Hippocampal formation (tissue), 2 donors: ENCODE measurements around the gene HIF1A.
"Not testable (repeated sequence)": the region's sequence is repeated elsewhere in the genome, so short reads cannot be mapped to it uniquely, and the experiment has no call there.

ENCODE experiments used
- DNase-seq, 2 donors: peaks; one replicate each; lab custom pipeline; 2025; lab: John Stamatoyannopoulos, UW

HIF1A gene

DNA sequence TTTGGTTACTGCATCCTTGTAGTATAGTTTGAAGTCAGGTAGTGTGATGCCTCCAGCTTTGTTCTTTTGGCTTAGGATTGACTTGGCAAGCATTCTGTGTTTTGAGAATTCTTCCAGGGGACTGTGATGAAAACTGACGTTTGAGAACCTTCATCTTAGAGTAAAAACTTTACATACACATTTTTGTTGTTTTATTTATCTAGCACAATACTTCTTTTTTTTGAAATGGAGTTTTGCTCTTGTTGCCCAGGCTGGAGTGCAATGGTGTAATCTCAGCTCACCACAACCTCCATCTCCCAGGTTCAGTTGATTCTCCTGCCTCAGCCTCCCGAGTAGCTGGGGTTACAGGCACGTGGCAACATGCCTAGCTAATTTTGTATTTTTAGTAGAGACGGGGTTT lies 13.4 kb downstream of the HIF1A start:
- not testable (repeated sequence) for DNase-seq

DNA sequence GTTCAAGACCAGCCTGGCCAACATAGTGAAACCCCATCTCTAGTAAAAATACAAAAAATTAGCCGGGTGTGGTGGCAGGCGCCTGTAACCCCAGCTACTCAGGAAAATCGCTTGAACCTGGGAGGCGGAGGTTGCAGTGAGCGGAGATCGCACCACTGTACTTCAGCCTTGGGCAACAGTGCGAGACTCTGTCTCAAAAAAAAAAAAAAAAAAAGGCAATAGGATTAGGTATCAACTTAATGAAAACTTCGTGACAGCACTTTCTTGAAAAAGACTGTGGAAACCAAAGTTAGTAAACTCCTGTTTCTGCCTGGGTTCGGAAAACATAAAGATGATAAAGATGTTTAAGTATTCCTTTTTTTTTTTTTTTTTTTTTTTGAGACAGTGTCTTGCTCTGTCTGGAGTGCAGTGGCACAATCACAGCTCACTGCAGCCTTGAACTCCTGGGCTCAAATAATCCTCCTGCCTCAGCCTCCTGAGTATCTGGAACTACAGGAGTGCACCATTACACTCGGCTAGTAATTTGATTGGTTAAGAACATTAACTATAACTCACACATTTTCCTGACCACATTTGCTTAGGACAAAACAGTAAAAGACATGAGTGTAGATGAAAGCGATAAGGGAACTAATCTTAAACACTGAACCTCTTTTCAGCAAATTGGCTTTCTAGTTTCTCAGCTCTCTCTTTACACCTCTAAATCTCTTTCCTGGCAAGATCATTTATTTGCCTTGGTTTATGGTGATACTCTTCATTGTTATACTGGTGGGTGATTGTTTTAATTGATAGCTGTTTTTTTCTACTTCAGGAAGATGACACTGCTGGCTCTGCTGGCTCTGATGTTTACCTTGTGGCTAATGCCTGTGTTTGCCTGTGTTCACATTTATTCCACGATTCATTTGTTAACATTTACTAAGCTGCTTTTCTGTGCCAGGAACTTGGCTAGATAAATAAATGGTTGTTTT lies 15.8 kb downstream of the HIF1A start:
- no peak for DNase-seq

DNA sequence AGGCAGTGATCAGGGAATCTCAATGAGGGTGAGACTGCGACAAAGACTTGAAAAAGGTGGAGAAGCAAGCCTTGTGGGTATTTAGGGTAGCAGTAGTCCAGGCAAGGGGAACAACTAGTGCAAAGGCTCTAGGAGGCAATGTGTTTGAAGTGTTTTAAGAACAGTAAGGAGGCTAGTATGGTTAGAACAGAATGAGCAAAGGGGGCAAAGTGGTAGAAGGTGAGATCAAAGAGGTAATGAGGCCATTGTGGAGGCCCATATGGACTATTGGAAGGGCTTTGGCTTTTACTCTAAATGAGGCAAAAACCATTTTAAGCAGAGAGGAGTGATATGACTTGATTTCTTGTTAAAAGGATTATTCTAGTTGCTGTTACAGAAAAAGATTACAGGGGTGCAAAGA lies 16.8 kb downstream of the HIF1A start:
- no peak for DNase-seq

GRCh38 chr14:61713724-61714437 lies 18.6 kb downstream of the HIF1A start:
- DNase-seq: no peak

- DNase-seq: no peak
Measured at GRCh38 chr14:61716956-61717355, 21.6 kb downstream of the HIF1A start.

- no peak for DNase-seq
Measured at GRCh38 chr14:61718039-61718438, 22.7 kb downstream of the HIF1A start.

DNA sequence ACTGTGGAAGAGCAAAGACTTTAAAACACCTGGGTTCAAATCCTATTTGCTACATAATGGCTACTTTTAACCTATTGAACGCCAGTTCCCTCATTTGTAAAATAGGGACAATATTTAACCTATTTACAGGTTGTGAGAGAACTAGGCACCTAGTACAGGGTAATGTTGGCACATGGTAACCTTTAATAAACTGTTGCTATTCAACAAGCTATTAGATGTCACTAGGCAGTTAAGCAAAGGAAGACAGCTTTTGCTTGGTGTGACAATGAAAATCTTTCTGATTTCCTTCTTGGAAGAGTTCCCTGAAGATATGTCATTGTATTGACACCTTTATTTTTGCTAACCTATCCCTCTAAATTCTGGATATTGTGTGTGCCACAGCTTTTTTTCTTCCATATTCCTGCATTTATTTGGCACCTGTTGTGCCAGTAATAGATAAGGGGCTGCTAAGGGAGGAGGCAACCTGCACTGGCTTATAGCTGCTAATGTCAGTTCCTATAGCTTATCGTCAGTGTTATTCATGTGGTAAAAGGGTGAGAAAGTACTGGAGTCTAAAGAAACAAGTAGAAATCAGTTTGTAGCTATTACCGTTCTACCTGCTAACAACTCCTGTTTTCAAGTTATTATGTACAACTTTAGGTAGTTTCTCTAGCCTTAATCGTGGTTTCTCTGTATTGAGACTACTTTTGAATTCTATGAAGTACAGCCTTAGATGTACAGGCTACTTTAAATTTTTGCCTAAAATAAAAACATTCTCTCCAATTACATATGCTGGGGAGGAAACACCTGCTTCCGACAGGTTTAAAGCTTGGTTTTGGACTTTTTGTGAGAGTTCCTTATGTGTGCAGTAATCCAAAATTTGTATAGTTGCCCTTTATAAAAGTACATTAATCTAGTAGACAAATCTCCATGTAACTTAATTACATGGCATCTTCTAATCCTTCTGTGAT lies 24.3 kb downstream of the HIF1A start:
- no peak for DNase-seq

DNA sequence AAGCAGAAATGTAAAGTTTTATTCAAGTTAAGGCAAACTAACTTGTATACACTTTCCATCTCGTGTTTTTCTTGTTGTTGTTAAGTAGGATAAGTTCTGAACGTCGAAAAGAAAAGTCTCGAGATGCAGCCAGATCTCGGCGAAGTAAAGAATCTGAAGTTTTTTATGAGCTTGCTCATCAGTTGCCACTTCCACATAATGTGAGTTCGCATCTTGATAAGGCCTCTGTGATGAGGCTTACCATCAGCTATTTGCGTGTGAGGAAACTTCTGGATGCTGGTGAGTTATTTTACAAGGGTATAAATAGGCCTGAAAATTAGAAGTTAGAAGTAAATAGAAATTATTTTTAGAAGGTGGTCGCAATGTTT lies 25.0 kb downstream of the HIF1A start:
- DNase-seq: no peak

DNA sequence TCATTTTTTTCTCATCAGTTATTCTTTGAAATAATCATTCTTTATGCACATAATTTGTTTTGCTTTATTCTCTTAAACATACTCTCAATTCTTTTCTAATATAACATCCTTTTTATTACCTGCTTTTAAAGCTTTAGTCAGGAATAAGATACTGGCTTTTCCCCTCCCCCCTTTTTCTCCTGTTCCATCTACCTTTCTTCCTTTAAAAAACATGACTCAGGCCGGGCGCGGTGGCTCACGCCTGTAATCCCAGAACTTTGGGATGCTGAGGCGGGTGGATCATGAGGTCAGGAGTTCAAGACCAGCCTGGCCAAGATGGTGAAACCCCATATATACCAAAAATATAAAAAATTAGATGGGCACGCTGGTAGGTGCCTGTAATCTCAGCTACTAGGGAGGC lies 25.4 kb downstream of the HIF1A start:
- no peak for DNase-seq

DNA sequence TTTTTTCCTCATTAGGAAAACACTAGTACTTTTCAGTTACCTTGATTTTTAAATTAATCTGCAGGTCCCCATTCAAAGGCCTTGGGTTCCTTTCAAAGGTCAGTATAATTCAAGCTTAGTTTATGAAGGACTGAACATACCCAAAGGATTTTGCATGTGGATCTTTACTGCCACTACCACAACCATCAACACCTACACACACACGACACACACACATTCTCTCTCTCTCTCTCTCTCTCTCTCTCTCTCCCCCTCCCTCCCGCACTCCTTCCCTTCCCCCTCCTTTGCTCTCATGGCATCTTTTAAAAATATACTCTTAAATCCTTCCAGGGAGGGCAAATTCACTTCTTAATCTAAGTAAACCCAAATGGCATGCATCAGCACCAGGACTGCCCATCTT lies 28.8 kb downstream of the HIF1A start:
- DNase-seq: no peak

GRCh38 chr14:61726778-61727658 lies 31.7 kb downstream of the HIF1A start:
- DNase-seq: no peak

DNA sequence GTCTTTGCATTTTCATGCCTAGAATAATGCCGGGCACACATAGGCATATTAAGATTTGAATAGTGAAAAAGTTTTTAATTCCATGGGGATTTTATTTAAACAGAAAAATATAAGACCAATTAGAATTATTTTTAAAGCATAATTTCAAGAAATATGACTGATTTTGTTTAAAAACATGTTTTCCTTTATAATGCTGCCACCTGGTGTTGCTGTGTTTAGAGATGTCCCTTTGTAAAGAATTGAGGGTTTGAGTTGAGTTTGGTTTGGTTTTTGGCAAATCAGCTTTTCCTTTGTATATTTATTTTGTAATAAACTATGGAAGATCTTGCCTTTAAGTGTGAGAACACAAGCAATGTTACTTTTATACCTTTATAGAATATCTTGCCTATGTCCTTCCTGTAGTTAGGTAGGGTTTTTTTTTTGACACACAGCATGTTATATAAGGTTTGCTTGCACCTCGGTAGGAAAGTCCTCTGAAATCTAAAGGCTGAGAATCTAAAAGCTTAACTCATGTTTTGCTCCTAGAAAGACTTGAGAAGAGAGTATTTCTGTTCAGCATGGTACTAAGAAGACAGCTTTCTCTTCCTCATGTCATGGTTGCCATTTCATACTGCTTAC lies 35.6 kb downstream of the HIF1A start:
- DNase-seq: no peak

DNA sequence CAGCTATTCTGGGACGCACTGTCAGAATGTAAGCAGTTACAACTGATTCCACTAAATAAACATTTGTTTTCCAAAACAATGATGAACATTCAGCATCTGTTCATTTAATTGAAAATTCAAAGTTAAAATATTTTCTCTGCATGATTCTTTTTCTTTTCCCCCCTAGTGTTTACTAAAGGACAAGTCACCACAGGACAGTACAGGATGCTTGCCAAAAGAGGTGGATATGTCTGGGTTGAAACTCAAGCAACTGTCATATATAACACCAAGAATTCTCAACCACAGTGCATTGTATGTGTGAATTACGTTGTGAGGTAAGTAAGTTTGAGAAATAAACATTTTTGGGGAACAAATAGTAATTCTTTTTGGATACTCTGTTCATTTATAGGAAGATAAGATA lies 38.7 kb downstream of the HIF1A start:
- DNase-seq: no peak

GRCh38 chr14:61736751-61737150 lies 41.4 kb downstream of the HIF1A start:
- no peak for DNase-seq

- DNase-seq: no peak
Measured at GRCh38 chr14:61737915-61738314, 42.6 kb downstream of the HIF1A start.

GRCh38 chr14:61739133-61739532 lies 43.8 kb downstream of the HIF1A start:
- DNase-seq: no peak

- DNase-seq: no peak
Measured at GRCh38 chr14:61742371-61742770, 47.1 kb downstream of the HIF1A start.

- no peak for DNase-seq
Measured at GRCh38 chr14:61744238-61744637, 48.9 kb downstream of the HIF1A start.

DNA sequence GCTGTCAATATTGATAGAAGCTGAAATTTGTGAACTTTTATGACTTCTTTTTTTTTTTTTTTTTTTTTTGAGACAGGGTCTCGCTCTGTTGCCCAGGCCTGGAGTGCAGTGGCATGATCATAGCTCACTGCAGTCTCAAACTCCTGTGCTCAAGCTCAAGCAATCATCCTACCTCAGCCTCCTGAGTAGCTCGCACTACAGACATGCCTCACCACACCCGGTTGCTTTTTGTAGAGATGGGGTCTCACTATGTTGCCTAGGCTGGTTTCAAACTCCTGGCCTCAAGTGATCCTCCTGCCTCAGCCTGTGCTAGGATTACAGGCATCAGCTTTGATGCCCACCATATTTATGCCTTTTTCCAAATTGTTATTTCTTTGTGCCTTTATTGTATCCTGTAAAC lies 51.0 kb downstream of the HIF1A start:
- not testable (repeated sequence) for DNase-seq

- DNase-seq: no peak
Measured at GRCh38 chr14:61746881-61747280, 51.6 kb downstream of the HIF1A start.

GRCh38 chr14:61747342-61747741 lies 52.0 kb downstream of the HIF1A start:
- no peak for DNase-seq
